Measurements from ENCODE around the gene C6orf120.

C6orf120 gene

DNA sequence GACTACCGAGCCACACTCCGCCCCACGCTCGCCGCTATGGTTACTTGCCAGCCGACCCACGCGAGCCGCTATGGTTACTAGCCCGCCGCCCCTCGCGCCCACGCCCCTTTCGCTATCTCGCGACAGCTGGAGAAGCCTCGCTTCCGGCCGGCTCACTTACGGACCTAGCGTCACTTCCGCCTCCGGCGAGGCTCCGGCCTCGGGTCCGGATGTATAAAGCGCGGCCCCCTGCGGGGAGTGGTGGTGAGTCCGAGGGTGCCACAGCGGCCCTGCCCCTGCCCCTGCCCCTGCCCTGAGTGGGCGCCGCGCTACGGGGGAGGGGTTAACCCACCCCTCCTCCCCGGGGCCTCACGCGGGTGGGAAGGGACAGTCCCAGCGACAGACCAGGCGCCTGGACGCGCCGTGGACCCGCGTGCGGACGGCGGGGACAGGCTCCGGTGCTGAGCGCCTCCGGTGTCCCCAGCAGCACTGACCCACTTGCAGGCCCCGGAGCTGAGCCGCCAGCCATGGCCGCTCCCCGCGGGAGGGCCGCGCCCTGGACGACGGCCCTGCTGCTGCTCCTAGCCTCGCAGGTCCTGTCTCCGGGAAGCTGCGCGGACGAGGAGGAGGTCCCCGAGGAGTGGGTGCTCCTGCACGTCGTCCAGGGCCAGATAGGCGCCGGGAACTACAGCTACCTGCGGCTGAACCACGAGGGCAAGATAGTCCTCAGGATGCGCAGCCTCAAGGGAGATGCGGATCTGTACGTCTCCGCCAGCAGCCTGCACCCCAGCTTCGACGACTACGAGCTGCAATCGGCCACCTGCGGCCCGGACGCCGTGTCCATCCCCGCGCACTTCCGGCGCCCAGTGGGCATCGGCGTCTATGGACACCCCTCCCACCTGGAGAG lies at the start of gene C6orf120, which contains the start of gene WDR27:
C6orf120 (plus strand) TSS at position 173 of the 886 bp plus-strand sequence; CDS start at position 507, 334 bp downstream.
WDR27 (minus strand) TSS at position 76 of the 886 bp plus-strand sequence. CDS start 13,024 bp downstream, outside the sequence.
- DNase-seq, result peak; percentile 100

DNA sequence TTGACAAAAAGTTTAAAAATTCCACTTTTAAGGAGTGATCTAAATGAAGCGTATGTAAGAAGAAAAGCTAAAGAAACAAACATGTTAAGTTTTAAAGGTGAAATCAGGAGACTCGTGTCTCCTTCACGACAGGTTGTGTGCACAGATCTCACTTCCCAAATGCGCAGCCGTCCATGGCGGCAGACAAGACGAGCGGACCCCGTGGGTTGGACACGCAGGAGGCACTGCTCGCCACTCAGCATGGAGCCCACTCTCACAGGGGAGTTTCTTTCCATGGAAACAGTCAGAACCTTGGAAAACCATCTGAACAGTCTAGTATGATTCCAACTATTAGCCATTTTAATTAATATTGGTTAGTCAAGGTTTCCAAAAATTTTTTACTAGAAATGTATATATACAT lies 49.0 kb upstream of the C6orf120 start:
- no peak for DNase-seq

DNA sequence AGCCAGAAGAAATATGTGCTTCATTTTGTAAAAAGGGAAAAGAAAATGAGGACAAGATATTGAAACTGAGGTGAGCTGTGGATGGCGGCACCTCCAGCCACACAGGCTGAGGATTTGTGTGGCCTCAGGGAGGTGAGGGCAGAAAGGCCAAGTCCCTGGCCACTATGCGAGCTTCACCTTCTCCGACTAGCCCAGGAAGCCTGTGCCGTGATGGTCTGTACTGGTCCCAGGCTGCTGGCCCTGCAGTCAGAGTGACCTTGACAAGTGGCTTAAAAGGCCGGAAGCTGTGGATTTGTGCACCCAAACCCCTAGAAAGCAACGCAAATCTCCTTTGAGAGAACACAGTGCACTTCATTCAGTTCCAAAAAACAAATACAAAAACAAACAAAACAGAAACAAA lies 48.2 kb upstream of the C6orf120 start:
- DNase-seq, result no peak

DNA sequence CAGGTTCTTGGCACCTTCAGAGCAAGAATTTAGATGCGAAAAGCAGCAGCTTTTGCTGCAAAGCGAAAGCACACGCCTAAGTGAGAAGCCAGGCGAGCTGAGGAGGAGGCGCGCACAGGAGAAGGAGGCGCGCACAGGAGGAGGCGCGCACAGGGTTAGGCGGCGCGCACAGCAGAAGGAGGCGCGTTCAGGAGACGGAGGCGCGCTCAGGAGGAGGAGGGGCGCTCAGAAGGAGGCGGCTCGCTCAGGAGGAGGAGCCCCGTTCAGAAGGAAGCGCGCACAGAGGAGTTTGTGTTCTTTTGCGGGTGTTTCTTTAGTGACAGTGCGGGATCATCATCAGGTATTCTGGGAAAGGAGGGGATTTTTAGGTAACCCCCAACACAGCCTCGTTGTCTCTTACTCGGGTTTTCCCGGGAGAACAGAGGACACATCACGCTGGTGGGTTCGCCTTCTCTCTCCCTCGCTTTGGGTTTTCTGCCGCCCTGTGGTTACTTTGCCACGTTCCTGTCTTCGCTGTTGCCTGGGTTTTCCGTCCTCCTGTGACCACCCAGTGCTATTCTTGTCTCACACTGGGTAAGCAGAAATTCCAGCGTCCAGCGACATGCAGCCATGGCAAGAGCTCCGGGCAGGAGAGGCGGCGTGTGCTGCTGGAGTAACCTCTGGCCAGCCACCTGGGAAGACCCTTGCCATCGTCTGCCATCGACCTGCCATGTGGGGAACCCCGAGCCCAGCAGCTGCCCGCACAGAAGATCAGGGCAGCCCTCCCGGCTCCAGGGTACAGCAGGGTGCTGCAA lies 47.1 kb upstream of the C6orf120 start:
- DNase-seq, result peak; percentile 63

DNA sequence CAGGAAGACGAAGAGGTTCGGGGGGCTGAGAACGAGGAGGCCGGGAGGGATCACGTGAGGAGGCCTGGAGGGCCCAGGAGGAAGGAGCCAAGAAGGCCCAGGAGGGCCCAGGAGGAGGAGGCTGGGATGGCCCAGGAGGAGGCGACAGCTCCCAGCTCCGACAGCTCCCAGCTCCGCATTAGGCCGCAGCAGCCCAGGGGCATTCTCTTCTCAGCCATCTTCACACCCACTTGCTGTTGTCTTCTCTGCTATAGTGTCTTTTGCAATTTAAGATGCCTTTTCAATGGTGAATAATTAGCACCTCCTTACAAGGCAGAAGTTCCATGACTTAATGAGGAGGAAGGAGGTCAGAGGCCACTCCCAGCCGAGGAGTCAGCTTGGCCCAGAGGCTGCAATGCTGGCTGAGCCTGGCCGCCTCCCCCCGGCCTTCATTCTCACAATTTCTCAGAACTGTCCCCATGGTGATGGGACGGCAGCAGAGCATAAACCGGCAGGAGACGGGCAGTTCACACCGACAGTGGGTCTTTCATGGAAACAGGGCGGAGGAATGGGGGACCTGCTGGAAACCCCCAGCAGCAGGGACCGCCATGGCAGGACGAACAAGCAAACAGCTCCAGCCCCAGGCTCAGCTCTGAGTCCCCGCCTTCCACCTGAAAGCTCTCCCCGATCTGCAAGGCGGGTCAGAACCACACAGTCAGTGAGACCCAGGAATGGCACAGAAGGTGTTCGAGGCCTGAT lies 45.2 kb upstream of the C6orf120 start:
- DNase-seq, result no peak

DNA sequence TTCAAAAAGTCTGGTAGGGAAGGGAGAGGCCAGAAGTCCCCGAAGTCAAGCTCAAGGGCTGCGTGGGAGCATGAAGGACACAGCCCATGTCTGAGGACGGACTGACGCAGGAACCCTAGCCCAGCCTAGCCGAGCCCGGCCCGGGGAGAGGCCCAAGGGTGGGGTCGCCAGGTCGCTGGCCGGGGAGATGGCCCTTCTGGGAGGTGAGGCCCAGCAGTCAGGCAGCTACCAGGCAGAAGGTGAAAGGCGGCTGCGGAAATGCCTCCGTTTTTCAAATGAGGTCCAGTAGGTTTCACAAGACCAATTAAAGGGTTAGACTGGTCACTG lies 44.7 kb upstream of the C6orf120 start:
- no peak for DNase-seq

DNA sequence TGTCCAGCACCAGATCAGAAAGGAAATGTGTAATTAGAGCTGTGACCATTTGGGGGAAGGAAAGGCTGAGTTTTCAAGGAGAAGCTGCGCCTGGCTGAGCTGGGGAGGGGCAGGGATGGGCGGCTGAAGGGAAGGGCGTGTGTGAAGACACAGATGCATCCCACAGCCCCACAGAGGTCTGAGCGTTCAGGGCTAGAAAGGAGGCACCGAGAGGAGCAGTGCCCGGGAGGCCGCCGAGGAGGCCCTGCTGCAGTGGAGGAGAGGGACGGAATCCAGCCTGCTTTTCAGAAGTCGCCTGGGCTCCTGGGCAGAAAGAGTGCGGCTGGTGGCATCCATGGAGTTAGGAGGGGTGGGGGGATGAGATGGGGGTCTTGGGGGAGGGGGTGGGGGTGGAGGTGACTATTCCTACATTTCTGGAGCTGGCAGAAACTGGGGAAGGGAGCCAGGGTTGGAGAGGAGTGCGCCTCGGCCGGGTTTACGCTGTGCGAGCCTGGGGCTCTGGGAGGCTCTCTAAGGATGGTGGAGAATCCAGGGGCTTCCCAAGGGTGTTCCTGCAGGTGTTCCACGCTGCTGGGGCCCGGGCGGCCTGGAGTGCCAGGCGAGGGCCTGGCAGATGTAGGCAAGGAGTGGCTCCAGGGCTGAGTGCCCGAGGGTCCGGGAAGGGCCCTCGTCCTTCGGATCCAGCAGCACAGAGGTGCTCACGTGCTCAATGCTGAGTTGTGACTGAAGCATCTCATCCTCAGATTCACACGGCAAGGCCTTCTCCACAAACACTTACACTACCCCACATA lies 41.9 kb upstream of the C6orf120 start:
- no peak for DNase-seq

DNA sequence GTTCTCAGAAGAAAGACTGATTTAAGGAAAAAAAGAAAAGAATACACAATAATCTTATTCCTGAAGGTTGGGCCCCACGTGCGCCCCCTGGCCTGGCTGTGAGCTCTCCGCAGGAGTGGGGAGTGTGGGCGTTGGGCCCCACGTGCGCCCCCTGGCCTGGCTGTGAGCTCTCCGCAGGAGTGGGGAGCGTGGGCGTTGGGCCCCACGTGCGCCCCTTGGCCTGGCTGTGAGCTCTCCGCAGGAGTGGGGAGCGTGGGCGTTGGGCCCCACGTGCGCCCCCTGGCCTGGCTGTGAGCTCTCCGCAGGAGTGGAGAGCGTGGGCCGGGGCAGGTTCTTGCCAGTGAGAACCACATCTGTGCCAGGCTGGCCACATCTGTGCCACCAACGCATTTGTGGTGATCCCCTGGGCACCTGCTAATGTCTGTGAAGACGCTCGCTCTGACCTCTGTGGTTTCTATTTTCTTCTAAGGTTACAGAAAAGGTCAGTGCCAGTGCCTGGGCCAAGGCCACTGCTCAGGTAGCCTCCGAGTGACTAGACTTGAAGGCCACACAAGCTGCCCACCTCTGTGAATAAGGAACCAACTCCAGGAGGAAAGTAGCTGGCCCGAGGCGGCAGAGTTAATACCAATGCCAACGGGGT lies 41.1 kb upstream of the C6orf120 start:
- DNase-seq, result no peak

DNA sequence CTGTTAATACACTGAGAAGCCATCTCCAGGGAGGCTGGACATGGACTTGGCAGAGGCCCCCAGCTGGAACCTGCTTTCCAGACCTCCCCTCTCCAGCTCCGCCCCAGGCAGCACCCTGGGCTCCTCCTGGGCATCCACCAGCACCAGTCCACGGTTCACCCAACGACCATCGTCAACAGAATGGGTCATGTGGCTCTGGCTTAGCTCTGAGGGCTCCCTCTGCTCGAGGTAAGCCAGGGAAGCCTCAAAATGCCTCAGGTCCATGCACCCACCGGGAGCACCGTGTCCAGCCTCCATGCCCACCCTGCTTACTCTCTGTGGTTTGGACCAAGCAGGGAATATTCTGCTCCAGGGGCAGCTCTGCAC lies 40.6 kb upstream of the C6orf120 start:
- no peak for DNase-seq

DNA sequence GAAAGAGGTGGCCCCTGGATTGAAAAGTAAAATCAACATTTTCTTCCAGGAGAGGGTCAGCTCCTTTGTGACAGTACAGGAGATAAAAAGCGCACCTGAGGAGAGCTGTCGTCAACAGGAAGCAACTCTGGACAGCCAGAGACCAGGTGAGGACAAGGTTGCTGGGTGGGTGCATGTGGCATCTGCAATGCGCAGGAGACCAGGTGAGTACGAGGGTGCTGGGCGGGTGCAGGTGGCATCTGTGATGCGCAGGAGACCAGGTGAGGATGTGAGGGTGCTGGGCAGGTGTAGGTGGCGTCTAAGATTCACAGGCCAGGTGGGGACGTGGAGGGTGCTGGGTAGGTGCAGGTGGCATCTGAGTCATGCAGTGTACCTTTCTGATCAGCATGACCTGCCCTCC lies 38.5 kb upstream of the C6orf120 start:
- DNase-seq, result no peak

DNA sequence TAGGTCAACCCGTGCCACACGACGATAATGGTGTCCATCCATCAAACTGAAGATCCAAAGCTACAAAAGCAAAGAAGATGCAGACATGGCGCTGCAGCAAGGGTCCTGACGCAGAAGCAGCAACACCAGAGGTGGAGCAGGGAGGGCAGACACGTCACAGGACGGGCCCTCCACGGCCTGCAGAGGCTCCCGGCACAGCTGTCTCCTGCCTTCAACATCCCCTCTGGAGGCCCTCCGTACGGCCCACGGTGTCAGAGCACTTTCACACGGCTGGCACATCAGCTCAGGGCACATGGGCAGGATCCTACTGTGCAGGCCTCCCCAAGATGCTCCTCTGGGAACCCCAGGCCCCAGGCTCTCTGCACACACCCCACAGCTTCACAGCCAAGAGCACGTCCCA lies 37.7 kb upstream of the C6orf120 start:
- DNase-seq, result no peak

DNA sequence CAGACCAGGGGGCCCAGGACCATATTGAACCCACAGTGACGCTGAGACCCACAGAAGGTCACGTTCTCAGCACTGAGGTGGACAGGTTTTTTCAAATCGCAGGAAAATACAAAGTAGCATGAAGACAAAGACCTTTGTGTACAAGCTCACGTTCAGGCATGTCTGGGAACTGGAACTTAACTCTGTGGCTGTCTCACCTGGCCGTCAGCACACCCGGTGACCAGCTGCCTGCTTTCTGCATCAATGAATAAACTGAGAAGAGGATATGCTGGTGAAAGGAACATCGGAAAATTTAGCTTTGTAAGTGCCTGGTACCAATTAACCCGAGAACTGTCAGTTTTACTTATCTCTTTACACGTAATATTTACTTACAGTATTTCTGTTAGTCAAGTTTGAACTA lies 36.6 kb upstream of the C6orf120 start:
- DNase-seq, result no peak

DNA sequence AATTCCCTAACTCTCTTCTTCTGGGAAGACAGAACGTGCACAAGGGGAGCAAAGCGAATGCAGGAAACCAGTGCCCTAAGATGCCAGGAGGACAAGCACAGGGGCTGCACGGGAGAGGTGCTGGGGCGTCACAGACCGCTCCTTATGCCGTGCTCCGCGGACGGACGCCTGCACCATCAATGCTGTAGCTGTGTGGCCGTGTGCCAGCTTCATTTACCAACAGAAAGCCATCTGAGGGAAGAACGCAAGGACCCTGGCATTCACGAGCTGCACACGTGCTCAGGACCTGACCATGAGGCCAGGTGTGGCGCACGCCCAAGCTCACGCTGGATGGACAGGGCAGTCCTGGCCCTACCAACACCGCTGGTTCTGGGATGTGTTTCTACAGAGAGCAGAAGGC lies 35.5 kb upstream of the C6orf120 start:
- DNase-seq, result no peak

DNA sequence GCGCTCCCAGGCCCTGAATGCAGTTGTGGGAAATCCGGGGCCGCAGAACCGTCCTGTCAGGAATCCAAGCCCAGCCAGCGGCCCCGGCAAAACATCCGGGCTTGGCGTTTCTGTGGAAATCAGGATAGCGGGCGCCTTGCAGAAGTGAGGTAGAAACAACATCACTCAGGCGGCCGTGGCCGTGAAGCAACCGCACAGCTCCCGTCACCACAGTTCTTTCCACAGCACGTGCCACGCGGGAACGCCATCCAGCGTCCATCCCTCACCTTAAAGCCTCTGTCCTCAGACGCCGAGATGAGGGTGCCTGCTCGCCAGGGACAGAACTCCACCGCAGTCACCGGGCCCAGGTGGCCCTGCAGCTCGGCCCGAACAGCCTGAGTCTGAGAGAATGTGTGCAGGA lies 34.2 kb upstream of the C6orf120 start:
- no peak for DNase-seq

DNA sequence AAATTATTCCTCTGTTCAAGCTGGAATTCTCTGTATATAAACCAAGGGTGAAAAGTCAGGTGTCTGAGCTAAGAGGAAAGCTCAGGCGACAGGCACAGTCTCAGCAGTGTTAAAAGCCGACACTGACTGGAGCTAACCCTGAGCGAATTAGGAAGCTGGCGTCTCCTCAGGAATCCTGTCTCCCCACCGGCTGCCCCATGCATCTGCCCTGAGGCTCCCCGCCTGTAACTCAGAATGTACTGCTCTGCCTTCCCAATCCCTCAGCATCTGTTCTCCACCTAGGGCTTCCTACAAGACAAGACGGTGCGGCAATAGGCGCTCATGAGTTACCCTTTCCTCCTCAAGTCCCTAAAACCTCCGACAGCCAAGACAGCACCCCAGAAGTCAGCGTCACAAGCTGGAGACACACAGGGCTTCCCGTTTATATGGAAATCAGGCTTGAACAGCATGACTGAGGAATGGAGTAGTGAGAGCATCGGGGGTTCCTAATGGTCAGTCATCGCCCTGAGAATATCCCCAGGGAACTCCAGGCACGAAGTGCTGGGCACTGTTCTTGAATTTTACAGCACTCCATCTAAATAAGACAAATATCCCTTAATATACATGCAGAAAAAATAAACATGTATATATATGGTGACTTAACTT lies 33.6 kb upstream of the C6orf120 start:
- no peak for DNase-seq

DNA sequence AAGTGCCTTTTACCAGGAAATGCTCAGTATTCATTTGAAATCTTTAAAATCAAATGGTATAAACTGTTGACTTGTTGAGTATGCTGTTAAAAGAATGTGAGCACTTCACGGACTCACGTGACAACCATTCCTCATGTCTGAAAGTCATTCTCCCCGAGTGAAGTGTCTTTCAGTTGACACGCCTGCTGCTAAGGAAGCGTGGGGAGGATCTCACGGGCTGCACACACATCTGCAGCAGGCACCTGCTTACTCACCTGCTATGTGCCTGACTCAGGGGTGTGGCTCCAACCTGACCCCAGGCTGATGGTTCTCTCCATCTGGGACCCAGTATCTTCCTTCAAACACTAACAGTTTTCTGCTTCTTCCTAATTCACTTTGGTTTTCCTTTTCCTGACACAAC lies 32.8 kb upstream of the C6orf120 start:
- DNase-seq, result no peak

DNA sequence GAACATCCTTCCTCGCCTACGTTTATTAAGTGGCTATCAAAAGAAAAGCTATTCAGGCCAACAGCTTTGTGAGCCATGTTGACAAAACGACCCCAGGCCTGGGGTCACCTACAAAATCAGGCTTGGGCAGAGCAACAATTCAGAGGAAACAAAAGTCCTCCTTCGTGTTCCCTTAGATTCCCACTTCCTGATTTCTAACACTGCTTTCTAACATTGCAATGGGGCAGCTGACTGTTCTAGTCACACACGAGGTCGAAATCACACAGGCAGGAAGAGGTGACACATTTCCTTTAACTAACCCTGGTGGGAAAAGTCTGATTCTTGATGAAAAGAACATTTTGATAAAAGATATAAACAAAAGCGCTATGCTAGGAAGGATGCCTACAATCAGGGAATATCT lies 32.0 kb upstream of the C6orf120 start:
- DNase-seq, result no peak

DNA sequence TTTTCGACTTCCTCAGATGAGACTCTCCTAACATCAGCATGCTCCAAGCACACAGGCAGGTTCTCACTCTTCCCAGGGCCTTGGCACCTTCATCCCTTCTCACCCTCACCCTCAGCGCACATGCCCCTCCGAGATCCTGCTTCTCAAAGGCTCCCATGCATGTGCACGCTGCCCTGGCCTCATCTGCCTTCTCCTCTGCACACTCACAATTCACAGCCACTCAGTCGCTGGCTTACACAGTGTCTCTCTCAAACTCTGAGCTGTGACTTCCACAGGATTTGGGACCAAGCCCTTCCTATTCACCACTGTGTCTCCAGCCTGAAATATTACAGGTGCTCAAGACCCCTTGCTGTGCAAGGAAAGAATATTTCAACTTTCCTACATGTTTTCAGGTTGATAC lies 30.4 kb upstream of the C6orf120 start:
- DNase-seq, result no peak

DNA sequence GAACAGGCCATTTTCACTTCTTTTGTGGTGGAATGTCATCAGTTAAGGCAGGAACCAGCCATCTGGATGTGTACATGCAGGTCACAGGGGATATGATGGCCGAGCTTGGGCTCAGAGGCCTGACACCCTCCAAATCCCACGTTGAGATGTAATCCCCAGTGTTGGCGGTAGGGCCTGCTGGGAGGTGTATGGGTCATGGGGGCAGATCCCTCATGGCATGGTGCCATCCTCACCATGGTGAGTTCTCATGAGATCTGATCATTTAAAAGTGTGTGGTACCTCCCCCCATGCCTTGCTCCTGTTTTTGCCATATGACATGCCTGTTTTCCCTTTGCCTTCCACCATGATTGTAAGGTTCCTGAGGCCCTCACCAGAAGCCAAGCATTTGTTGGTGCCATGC lies 26.9 kb upstream of the C6orf120 start:
- no peak for DNase-seq

DNA sequence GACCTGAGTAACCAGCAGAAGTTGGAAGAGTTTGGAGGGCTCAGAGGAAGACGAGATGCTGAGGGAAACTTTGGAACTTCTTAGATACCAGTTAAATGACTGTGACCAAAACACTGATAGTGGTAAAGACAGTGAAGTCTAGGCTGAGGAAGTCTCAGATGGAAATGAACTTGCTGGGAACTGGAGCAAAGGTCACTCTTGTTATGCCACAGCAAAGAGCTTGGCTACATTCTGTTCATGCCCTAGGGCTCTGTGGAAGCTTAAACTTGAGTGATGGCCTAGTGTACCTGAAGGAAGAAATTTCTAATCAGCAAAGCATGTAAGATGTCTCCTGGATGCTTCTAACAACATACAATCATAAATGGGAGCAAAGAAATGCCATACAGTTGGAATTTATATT lies 24.8 kb upstream of the C6orf120 start:
- no peak for DNase-seq

DNA sequence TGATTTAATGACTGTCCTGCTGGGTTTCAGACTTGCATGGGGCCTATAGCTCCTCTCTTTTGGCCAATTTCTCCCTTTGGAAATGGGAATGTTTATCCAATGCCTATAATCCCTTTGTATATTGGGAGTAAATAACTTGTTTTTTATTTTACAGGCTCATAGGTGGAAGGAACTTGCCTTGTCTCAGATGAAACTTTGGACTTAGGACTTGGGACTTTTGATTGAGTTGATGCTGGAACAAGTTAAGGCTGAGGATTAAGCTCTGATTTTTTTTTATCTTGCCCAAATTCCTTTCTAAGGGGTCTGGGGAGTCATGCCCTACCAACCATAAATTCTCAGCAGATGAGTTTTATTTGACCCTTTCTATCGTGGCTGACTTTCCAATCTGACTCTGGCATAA lies 23.6 kb upstream of the C6orf120 start:
- no peak for DNase-seq

DNA sequence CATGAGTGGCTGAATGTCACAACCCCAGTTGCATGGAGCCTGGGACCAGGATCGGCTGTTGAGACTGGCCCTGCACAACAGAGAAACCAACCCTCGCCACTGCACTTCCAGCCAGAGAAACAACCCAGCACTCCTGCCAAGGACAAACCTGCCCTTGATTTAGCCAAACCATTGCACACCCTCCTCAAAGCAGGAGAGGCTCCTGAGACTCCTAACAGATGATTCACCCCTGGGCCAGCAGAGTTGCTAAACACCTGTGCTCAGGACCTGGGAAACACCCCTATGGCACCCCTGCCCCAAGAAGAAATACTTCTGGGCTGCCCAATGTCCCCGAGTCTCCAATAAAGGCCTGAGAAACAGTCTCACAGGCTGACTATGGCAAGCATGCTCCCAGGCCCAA lies 17.9 kb upstream of the C6orf120 start:
- DNase-seq, result no peak

Data from NCI-H1092 (cell line).